ENCODE results near the gene MYBPH. TPM values are rescaled to one million over a fixed set of nuclear protein-coding genes. Genes with fewer than 3 reads are reported as not detected.

Gene MYBPH
- total RNA-seq, 1 experiment from 2014 or later: not detected

DNA sequence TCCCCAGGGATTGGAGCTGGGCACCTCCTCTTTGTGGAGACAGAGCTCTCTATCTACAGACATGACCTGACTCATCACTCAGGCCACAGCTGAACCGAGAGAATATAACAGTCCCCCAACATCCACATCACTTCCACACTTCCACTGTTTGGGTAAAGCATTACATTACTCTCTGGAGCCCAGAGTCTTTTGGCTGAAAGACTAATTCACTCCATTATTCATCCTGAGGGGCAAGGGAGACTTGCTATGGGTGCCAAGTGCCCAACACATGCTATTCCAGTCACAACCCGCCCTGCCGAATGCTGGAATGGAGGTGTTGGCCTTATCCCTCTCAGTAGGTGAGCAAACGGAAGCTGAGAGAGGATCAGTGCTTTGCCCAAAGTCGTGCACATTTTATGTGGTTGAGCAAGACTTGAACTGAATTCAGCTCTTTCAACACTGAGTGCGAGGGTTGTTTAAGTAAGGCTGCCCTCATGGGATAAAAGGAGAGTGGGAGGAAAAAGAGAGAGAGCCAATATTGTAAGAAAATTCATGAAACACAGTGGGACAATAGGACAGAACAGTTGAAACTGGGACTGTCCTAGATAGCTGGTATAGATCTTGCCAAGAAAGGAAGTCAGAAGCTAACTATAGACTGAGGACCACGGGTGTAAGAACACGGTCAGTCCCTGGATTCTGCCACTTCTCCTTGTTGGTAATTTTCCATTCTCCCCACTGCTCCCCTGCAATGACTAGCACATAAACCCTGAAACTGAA is 24.4 kb upstream of the MYBPH start:
- DNase-seq (ENCODE audit: low spot score): no peak

DNA sequence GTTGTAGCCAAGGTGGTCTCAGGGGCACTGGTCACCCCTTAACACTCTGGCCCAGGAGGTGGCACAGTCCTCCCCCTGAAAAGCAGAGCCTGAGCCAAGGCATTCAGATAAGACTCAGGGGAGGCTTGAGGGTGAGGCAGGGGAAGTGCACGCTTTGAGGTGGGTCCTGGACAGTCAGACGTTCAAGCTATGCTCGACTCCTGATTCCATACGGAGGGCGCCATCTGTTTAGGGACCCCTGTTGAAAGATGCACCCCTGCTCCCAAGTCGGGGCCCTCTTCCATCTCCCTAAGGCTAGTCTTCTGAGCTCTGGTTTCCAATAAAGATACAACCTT is 23.8 kb upstream of the MYBPH start:
- DNase-seq (ENCODE audit: low spot score): no peak

DNA sequence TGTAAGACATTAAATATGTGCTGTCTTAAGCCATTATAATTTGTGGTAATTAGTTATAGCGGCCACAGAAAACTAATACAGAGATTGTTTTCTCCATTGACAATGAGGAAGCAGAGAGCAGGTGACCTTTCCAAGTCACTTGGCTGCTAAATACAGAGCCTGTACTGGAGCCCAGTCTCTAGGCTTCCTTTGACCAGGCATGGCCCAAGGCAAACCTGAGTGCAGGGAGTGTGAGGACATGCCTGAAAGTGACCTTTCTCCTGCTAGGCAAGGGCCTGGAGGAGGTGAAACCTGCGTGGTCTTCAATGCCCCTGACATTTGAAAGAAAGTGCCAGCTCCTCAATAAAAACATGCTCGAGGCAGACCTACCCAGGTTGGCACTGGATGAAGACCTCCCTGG is 23.4 kb upstream of the MYBPH start:
- DNase-seq (ENCODE audit: low spot score): no peak

DNA sequence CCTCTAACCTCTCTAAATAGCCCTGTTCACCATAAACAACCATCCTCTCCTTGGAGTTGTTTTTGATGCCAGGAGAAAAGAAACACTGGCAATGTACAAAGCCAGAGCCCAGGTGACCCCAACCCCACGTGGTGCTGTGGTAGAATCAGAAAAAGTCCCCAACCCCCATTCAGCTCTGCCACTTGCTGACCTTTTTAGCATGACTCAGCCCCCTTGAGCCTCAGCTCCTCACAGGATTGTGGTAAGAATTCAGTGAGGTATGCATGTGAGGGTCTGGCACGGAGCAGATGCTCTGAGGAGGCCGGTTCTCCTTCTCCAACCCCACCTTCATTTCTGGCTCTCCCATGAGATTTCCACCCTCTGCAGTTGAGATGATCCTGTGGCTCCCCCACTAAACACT is 22.0 kb upstream of the MYBPH start:
- peak; percentile 73 for DNase-seq (ENCODE audit: low spot score)

DNA sequence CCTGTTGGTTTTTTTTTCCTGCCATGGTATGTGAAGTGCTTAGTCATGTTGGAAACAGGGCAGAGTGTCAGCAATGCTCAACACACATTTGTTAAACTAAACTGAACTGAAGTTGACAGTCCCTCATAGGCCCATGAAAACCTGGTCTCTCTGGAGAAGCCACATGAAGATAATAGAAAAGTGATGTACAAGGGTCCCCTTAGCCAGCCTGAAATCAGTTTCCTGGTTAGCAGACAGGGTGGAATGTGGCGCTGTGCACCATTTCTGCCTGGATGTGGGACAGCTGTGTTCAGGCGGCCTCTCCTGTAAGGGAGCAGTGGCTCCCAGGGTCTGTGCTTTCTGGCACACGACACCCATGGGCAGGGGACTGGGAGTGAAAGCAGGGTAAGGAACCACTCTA is 20.7 kb upstream of the MYBPH start:
- DNase-seq (ENCODE audit: low spot score): no peak

DNA sequence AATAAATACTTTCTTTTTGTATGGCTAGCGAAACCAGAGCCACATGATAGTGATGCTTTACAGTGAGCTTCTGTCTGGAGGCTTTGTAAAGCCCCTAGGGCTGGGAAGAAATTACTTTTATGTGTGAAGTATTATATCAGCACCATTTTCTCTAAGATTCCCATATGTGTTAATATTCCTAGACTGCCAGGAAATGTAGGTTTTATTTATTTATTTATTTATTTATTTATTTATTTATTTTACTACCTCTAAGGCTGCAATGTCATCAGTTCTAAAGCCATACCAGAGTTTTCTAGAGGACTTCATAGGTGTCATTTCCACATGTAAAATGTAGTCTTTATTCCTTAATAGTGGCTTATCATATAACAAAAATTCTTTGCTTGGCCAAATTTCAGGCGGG is 15.3 kb upstream of the MYBPH start:
- DNase-seq (ENCODE audit: low spot score): no peak

DNA sequence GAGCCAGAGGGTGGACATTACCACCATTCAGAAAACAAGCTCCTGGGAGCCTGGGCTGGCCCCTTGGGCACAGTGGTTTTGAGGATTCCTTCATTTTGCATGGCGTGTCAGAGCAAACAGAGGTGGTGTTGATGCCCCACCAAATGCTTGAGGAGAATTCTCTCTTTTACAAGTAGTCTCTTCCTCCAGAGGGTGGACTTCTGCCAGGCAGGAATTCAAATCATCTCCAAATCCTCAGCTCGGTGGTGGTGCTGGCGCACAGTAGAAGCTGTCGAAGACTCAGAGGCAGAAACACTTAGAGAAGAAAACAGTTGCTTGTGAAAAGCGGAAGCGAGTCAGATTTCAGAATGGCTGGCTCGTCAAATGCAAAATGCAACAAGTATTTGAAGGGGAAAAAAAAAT is 14.3 kb upstream of the MYBPH start:
- no peak for DNase-seq (ENCODE audit: low spot score)

DNA sequence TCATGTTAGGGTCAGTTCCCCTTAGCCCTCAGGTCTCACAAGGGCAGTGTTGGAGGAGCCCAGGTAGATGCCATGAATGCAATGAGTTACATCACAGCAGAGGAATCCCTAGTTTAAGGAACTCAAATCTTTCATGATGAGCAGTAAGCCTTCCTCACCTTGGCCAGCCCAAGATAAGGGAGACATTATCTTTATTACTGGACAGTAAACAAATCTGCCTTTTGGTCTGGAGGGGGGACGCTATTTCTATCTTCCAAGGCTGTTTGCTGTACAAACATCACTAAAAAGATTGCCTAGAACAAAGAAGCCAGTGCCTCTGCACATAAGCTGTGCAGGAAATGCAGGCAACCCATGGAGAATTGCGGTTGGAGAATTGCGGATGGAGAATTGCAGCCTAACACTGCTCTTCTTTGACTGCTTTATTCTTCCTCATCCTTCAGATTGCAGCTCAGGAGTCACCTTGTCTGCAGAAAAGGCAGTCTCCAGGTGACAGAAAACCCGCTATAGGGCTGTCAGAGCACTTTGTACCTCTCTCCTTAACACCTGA is 13.1 kb upstream of the MYBPH start:
- DNase-seq (ENCODE audit: low spot score): no peak

DNA sequence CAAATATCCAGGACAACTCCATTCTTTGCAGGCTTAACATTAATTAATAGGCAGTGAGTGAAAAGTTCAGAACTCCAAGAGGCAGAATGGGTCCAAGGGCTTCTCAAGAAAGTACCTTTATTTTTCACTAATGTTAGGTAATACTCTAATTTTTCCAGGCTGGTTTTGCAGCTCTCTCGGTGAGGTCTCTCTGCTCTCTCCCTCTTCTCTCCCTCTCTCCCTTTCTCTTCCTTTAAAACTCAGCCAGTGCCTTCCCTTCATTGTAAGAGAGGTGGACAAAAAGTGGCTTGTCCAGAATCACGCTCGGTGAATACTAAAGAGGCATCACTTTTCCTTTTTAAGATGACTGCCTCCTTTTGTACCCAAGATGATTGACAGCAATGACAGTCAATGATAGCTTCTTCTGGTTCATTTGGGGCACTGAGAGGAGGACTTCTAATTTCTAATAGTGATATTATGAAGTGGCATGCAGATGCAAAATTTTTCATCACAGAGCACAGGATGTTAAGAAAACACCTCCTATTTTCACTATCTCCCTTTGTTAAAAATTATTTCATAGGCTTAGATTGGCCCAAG is 12.2 kb upstream of the MYBPH start:
- DNase-seq (ENCODE audit: low spot score): no peak

DNA sequence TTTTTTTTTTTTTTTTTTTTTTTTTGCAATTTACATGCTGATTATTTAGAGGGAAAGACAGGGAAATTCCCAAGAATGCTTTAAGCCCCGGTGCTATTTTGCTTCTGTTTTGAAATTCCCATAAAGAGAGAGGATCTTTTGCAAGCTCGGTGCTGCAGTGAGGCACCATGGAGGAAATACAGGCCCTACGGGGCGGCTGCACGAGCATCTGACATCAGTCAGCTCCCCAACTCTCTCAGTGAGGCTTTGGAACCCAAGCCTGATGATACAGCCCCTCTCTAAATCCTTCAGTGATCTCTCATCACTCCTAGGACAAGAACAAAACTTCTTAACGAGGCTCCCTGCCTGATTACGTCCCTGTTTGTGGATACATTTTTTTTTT is 11.7 kb upstream of the MYBPH start:
- DNase-seq (ENCODE audit: low spot score): no peak

DNA sequence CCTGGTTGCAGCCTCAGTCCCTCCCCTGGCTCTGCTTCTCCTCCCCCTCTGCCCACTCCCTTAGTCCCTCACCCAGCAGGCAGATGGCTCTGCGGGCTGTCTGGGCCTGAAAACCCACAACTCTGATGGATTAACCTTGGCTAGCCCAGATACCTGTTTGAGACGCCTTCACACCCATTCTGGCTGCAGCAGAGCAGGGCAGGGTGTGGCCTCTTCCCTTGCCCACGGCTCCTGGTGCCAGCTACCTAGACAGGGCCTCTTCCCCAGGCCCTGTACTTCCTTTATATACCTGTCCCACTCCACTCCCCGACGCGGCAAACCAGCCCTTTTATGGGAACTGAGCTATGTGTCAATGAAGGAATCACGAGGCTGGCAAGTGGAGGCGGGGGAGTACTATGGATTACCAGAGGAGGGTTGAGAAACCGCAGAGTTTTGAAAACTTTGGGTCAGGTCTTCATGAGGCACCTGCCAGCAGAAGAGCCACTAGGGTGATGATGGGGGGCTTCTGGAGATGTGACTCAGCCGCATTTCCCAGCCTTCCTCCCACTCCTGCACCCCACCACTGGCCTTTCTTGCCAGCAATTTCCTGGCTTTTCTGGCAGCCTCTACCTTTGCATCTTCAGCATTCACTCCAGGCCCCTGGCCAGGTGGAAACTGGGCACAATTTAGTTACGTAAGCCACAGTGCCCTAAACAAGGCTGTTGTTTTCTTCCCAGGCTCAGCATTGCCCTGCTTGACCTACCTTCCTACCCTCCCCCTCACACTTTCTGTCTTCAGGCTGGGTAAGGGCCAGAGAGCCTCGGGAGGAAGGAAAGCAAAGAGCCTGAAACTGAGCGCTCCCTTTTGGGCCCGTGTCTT is 11.0 kb upstream of the MYBPH start, which contains the start of gene CHI3L1:
Gene CHI3L1 (minus strand): TSS at position 259 of the 858 bp plus-strand sequence. CDS start 81 bp downstream, at position 178.
- no peak for DNase-seq (ENCODE audit: low spot score)

DNA sequence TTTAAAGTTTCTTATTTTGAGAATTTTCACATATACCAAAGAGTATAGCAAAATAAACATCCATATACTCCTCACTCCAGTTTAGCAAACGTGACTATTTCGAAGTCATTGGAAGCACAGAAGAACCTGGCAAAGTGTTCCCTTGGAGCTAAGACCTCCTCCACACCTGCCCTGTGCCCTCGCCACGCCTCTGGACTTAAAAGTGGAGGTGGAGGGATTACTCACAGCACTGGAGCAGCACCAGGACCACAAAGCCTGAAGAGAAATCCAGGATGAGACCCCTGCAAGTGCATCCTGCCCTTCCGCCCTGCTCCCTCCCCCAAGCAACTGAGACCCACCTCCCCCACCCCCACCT is 10.4 kb upstream of the MYBPH start:
- no peak for DNase-seq (ENCODE audit: low spot score)

DNA sequence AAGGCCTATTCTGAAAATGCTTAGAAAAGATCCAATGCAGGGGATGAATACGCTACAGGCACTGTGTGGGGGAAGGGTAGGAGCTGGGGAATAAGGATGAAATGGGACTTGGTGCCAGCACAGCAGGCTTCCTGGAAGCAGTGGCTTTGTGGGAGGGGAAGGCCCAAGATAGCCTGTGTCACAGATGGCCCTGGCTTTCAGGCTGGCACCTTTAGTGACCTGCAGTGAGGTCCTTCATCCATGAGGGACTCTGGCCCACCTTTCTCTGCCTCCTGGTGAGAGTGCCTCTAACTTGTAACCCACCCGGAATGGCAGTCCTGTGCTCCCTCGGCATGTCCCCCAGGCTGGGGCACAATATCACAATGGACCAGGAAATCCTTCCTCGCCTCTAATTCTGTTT is 10.0 kb upstream of the MYBPH start:
- no peak for DNase-seq (ENCODE audit: low spot score)

DNA sequence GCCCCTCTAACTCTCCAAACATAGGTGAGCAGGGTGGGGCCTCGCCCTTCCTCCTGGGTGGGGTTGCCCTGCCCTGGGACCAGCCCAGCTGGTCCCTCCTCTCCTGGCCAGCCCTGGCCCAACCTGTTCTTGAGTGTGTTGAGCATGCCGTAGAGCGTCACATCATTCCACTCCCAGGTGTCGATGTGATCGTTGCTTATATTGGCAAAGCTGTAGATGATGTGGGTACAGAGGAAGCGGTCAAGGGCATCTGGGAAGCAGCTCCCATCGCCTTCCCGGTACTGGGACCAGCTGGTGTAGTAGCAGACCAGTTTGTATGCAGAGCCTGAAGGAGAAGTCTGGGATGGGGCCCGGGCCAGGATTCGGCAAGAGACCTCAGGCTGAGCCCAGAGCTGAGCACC is 9.4 kb upstream of the MYBPH start:
- DNase-seq (ENCODE audit: low spot score): no peak

DNA sequence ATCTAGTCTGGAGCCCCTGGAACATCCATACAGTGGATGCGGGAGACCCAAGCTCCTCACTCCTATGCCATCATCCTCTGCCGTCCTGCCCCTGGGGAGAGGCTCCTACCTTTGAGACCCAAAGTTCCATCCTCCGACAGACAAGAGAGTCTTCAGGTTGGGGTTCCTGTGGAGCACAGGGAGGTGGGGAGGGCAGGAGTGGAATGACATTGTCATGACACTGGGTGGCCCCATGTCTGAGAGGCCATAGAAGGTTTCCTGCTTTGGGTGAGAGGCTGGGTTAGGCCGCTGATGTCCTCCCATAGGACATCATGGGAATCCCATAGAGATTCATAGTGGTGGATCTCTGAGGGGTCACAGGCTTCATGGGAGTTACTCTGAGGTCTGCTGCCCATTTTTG is 8.8 kb upstream of the MYBPH start:
- no peak for DNase-seq (ENCODE audit: low spot score)

DNA sequence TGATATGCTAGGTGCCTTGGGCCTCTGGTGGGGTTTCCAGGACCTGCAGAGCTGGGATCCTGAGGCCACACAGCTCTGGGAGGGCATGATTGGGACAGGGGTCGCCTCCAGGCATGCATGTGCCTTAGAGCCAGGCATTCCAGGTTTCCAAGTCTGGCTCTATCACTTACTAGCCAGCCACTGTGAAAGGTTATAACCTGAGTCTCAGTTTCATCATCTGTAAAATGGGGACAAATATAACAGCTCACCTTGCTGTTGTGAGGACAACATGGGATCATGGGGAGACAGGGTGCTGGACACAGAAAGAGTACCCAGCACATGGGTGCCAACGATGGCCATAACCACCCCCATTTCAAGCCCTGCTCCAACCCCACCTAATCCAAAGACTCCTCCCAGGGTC is 8.2 kb upstream of the MYBPH start:
- DNase-seq (ENCODE audit: low spot score): no peak

DNA sequence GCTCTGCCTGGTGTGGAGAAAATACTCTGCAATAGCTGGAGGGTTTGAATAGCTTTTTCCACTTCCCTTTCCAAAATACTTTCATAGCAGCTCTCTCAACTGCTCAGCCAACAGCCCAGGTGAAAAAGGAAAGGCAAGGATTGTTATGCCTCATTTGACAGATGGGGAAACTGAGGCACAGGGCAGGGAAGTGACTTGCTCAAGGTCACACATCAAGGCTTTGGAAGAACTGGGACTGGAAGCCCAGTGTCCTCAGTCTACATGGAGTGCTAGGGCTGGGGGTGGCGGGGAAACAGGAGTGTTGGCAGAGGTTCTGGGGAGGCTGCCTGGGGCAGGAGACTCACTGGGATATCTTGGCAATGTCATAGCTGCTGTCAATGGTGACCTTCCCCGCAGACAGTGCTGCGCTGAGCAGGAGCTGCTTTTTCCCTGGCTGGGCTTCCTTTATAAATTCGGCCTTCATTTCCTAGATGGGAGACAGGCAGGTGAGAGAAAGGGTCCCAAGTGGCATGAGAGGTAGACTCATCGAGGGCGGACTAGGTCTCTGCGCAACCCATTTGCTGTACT is 6.8 kb upstream of the MYBPH start:
- DNase-seq (ENCODE audit: low spot score): no peak

DNA sequence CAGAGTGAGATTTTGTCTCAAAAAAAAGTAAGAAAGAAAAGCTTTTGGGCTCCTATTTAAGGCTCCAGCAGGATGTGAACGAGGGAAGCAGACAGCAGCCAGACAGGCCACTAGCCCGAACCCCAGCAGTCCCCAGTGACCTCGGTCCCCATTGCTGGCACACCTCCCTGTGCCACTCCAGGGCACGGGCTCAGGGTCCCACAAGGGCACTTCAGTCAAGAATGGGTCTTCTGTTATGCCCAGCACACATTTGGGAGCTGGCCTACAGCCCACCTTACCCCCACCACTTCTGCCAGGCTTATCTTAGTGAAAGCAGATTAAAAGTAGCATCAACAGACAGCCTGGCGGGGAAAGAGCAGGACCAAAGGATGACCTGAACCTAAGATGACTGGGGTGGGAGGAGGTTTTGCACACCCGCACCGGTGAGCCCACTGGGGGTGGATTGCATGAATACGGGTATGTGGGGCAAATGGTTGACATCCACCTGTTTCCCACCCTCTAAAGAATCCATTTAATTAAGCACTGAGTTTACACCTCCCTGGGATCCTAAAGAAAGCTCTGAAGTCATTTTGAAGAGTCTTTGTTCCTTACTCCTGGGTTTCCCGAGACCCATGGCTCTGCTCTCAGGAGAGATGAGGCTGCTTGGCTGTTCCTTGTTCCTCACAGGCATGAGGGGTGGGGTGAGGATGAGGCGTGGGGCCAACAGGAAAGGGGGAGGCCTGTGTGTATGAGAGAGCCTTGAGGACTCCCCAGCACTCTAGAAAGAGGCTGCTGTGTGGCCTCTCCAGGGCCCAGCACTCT is 6.2 kb upstream of the MYBPH start:
- no peak for DNase-seq (ENCODE audit: low spot score)

DNA sequence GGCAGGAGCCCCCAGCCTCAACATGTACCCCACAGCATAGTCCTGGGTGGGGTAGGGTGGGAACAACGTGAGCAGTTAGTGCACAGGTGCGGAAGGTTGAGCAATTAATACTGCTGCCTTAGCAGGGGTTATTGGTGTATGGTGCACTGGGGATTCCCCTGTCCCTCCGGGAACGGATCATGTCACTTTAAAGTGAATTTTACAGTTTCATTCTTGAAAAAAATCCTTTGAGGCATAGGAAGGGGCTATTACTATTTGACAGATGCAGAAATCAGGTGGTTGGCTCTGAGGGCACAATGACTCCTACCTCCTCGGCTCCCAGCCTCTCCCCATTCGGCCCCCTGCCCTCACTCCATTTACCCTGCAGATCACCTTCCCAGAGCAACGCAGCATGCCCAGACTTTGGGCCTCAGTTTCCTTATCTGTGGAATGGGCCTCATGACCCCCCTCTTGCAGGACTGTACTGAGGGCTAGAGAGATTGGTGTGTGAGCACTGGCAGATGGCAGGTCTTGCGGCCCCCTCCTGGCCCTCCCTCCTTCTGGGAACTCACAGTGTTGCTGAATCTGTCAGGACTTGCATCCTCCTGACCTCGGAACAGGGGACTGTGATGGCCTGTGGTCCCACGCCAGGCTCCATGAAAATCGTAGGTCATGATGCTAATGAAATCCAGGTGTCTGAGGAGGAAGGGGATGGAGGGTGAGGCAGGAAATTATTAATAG is 5.1 kb upstream of the MYBPH start:
- no peak for DNase-seq (ENCODE audit: low spot score)

DNA sequence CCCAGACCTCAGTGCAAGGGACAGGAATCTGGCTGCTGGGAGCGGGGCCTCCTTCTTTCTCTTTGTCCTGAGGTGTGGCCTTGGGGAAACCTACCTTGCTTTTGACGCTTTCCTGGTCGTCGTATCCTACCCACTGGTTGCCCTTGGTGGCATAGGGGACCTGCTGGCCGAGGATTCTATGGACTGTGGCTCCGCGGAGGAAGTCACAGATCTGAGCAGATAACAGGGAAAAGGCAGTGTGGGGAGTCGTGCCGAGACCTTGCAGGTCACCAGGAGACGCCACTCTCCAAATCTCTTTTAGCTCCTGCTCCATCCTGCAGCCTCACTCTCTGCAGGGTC is 4.0 kb upstream of the MYBPH start:
- no peak for DNase-seq (ENCODE audit: low spot score)
